ENCODE measurements around the gene CD37.
"Not testable (repeated sequence)": the region's sequence is repeated elsewhere in the genome, so short reads cannot be mapped to it uniquely, and the experiment has no call there.

The CD37 gene

DNA sequence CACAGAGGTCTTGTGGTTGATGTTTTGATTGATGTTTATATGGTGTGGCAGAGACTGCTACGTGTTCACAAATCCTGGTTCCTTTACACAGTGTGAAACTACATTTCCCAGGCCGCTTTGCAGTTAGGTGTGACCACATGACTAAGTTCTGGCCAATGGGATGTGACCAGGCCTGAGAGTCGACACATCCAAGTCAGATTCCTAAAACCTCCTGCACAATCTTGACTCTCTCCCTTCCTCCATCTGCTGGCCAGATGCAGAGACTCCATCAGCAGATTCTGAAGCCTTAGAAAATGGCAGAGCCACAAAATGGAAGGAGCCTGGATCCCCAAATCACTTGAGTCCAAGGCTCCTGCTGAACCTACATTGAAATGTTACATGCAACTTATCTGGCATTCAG lies 12.6 kb downstream of the CD37 start:
- no peak for DNase-seq (ENCODE audit: low spot score)

DNA sequence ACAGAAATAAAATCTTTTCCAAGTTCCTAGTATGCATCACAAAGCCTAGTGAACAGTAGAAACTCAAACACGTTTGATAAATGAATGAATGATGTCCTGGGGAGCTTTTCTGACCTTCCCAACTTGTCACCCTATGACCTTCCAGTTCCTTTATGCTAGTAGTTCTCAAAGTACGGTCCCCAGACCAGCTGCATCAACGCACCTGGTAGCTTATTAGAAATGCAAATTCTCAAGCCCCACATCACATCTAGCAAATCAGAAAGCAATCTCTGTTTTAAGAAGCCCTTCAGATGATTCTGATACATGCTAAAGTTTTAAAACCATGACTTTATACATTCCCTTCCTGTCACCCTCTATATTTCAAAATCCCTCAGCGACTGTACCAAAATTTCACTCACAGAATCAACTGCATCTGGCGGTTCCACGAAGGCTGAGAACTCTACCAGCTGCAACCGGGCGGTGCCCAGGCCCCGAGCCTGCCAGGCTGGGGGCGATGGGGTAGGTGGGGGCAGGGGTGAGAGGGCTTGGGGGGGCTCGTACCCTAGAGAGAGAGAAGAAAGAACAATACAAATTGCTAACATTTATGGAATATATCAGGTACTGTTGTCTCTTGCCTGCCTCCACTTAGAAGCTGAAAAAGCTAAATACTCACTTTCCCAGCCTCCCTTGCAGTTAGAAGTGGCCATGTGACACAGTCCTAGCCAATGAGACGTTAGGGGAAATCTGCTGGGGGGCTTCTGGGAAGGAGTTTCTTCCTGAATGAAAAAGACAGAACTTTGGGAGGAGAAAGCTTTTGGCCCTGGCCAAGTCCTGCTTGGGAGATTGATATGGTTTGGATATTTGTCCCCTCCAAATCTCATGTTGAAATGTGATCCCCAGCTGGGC lies 13.3 kb downstream of the CD37 start:
- DNase-seq (ENCODE audit: low spot score), result no peak

DNA sequence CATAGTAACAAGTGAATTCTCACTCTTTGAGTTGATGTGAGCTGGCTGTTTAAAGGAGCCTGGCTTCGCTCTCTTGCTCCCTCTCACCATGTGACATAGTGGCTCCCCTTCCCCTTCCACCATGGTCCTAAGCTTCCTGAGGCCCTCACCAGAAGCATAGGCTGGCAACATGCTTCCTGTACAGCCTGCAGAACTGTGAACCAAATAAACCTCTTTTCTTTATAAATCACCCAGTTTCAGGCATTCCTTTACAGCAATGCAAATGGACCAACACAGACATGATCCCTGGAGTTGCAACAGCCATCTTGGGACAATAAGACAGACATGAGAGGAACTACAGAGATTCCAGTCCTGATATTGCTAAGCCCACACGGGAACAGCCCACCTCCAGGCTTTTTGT lies 14.4 kb downstream of the CD37 start:
- no peak for DNase-seq (ENCODE audit: low spot score)

DNA sequence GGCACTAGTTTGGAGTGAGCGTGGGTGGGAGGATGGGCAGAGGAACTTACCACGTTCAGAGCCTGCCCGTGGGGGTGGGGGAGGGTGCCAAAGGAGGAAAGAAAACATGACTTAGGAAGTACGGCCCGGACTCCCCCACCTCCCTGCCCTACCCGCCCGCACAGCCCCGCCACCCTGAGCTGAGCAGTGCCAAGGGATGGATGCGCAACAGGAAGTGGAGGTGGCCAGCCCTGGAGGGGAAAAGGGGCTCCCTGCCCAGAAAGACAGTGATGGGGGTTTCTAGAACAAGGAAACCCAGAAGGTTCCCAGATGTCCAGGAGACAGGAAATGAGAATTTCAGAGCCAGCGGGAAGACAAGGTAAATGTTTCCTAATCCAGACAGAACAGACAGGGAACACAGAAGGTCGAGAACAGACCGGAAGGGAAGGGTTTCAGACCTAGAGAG lies 20.7 kb downstream of the CD37 start:
- DNase-seq (ENCODE audit: low spot score), result no peak

DNA sequence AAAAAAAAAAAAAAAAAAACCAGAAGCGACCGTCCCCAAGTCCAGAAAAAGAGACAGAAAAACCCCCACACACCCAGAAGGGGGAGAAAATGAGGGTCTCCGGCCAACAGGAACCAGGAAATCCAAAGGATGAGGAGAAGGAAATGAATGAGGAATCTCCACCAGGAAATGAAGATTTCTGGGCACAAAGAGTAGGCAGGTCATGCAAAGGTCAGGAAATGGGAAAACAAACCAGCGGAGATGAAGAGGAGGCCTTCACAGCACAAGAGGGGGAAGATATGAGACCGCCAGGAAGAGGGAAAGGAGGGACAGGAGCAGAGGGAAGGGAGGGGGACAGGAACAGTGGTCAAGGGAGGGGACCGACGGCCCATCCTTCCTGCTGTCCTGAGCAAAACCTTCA lies 21.2 kb downstream of the CD37 start:
- no peak for DNase-seq (ENCODE audit: low spot score)

DNA sequence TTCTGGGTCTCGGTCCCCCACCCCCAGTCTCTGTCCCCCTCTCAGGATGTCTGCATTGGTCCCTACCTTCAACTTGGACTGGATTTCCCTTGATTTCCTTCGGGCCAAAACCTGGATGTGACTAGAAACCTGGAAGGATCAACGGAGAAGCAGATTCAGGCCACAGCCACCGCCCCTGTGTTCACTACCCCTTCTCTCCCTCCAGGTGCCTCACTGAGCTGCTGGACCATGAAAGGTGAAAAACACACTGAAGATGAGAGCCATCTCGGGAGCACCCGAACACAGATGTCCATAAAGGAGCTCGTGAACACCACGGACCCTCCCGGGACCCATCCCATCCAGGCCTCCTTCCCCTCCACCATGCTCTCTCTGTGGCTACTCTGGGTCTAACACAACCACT lies 22.0 kb downstream of the CD37 start:
- DNase-seq (ENCODE audit: low spot score), result no peak

DNA sequence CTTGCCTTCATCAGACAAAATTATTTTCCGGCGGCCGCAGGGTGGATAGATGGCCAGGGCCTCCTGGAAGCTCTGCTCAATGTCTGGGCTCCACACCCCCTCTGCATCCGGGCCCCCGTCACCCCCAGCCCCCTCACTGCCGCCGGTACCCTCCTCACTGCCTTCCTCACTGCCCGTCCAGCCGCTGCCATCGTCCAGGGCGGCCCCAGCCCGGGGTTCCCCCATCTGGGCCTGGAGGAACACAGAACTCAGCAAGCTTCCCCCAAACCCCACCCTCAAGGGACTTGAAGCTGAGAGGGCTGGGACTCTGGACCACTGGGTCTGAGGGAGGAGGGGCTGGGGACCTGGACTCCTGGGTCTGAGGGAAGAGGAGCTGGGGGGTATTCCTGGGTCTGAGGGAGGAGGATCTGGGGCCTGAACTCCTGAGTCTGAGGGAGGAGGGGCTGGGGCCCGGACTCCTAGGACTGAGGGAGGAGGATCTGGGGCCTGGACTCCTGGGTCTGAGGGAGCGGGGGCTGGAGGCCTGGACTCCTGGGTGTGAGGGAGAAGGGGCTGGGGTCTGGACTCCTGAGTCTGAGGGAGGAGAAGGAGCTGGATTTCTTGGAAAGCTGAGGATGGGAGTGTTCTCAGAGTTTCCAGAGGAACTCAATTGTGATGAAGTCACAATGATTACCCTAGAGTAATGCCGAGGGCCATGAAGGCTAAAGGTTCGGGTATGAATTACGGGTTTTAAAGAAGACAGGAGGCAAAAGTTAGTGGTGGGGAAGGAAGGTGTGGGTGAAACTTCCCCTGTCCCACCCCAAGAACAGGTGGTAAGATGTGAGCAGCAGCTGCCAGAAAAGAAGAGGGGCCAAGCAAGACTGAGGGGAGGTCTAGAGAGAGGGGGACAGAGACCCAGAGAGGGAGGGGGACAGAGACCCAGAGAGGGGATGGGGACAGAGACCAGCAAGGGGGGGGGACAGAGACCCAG lies 24.9 kb downstream of the CD37 start:
- DNase-seq (ENCODE audit: low spot score), result no peak

DNA sequence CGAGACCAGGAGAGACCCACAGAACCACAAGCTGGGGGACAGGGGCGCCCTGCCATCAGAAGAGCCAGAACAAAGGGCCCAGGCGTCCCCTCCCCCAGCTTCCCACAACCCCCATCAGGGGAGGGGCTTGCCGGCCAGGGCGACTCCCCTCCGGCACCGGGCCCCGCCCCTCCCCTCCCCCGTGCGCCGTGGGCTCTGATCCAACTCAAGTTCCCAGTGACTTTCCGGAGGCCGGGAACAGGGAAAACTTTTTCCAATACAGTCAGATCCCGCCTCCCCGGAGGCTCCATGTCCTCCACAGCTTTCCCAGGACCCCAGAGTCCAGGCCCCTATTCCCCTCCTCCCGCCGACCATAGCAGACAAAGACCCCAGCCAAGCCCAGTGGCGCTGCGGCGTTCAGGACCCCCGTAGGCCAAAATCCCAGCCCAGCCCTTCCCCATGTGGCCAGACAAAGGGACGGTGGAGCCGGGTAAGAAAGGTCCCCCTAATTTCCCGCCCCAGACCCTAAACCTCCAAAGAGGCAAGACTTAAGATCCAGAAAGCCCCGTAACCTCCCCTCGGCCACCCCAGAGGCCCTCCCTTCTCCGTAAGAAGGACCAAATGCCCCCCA lies 26.3 kb downstream of the CD37 start:
- no peak for DNase-seq (ENCODE audit: low spot score)

DNA sequence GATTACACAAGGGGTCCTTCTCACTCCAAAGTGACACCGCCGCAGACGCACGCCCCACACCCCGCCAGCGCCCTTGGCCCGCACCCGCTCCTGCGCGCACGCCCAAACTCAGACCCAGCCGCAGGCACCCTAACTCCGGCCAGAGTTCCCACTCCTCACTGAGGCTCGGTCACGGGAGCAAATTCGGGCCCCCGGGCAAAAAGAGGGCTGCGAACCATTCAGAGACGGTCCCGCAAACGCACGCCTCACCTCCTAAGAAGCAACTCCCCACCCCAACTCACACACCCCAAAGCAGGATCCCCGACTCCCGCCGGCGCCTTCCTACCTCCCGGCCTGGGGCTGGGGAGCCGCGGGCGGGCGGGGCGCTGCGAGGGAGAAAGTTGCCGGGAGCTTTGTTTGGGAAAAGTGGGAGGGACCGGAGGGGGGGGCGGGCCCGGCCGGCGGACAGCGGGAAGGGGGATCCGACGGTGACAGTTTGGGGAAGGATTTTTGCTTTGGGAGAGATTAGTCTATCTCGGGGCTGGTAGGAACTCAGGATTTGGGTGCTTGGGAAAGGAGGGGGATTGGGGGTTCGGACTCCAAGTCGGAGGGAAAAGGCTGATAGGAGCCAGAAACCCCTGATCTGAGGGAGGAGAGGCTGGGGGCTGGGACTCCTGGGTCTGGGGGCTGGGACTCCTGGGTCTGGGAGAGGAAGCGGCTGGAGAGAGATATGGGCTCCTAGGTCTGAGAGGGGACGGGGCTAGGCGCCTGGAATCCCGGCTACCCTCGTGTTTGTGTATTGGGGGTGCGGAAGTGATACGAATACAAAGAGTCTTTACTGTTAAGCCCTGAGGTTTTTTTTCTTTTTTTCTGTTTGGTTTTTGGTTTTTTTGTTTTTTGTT lies 27.1 kb downstream of the CD37 start, which contains the start of gene TEAD2:
Gene TEAD2 (minus strand): TSS at position 369 of the 881 bp plus-strand sequence. CDS start 2,341 bp downstream, outside the sequence.
- no peak for DNase-seq (ENCODE audit: low spot score)

DNA sequence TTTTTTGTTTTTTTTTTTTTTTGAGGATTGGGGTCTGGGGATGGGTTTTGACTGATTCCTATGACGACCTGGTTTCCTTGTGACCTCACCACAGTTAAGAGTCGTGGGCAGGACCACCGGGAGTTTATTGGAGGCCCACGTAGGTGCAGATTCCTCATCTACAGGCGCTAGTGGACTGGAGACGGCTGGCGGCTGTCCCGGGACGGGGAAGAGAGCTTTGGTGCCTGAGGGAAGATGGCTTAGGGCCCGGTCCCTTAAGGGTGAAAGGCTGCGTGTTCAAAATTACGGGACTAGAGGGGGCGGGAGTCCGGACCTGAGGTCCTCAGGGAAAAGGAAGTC lies 27.7 kb downstream of the CD37 start:
- DNase-seq (ENCODE audit: low spot score), result no peak

DNA sequence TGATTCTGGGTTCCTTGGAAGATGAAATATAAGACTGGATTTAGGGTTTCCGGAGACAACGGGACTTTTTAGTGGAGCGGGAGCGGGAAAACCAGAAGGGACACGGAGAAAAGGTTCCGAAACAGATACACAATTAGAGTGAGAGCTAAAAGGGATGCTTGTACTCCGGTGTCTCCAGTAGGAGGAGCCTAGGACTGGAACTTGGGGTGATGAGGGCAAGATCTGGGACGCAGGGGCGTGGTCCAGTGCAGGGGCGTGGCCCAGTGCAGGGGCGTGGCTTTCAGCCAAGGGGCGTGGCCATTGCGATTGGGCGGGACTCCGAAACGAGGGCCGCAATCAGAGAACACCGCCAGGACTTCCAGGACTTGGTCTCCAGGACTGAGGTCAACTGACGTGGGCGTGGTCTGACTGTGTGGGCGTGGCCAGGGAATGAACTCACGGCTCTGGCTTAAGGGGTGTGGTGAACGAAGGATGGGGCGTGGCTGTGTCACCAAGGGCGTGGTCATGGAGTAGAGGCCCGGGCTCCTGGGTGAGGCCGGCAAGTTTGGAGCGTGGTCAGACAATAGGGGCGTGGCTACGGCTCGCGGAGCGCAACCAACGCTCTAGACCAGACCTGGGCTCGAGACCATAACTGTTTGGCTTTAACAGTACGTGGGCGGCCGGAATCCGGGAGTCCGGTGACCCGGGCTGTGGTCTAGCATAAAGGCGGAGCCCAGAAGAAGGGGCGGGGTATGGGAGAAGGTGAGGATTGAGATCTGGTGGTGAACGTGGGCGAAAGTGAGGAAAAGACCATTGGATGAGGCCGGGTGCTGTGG lies 28.3 kb downstream of the CD37 start, which contains the start of gene DKKL1:
Gene DKKL1 (plus strand): TSS at position 610 of the 815 bp plus-strand sequence. CDS start 122 bp downstream, at position 732.
- DNase-seq (ENCODE audit: low spot score), result peak; percentile 24

DNA sequence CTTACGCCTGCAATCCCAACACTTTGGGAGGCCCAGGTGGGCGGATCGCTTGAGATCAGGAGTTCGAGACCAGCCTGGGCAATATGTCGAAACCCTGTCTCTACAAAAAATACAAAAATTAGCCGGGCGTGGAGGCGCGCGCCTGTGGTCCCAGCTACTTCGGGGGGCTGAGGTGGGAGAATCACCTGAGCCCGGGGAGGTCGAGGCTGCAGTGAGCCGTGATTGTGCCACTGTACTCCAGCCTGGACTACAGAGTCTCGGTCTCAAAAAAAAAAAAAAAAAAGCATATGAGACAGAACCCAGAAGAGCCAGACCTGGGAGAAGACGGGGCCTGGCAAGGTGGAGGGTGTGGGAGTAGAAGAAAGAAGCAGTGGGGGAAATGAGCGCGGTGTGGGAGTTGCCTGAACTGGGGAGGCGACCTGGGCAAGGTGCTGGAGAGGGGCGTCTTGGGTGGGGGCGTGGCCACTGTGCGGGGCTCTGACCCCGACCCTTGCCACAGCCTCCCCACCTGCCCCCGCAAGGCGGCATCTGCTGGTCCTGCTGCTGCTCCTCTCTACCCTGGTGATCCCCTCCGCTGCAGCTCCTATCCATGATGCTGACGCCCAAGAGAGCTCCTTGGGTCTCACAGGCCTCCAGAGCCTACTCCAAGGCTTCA lies 29.0 kb downstream of the CD37 start:
- DNase-seq (ENCODE audit: low spot score), result no peak

DNA sequence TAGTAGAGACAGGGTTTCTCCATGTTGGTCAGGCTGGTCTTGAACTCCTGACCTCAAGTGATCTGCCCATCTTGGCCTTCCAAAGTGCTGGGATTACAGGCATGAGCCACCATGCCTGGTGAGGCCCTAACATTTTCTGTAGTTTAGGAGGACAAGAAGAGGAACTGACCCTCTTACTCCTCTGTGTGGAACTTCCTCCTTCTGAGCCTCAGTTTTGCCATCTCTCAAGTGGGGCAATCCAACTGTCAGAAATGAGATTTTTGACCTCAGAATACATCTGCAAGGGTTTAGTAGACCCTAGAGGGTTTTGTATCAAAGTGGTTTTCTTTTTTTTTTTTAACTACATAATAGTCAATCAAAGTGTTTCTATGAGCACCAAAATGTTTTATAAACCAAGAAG lies 30.9 kb downstream of the CD37 start:
- no peak for DNase-seq (ENCODE audit: low spot score)

DNA sequence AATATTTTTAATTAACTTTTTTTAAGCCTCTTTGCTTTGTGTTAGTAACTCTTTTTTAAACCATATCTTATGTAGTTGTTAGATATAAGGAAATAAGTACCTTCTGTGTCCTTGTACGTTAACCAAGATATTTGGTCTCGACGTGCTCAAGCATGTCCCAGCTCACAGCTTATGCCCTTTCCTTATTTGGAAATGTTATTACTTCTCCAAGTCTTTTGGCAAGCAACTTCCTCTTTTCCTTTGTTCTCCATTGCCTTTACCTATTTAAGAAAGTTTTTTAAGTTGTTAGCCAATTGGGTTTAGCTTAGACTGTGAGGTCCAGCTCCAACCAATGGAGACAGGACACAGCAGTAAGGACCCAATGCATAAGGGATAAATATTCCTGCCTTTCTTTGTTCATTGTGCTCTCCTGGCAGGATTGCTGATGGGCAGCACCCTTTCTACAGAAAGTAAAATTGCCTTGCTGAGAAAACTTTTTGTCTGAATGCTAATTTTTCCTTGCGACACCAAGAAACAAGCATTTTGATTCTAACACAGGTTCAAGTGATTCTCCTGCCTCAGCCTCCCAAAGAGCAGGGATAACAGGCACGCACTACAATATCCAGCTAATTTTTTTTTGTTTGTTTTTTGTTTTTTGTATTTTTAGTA lies 33.6 kb downstream of the CD37 start:
- DNase-seq (ENCODE audit: low spot score), result no peak

DNA sequence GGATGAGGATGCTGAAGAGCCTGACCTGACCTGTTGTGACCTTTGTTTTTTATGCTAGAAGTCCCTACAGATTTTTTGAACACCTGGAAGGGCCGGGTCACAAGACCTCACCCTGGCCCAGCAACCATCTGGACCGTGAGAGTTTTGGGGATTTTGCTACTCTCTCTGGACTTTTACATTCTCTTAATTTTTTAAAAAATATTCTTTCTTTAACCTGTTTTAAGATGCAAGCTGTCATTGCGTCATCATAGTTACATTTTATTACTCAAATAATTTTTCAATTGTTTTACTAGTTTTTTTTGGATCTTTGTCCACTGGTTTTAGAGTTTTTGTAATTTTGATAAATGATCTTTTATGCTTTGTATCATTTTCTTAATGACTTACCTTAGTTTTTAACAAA lies 36.0 kb downstream of the CD37 start:
- no peak for DNase-seq (ENCODE audit: low spot score)

DNA sequence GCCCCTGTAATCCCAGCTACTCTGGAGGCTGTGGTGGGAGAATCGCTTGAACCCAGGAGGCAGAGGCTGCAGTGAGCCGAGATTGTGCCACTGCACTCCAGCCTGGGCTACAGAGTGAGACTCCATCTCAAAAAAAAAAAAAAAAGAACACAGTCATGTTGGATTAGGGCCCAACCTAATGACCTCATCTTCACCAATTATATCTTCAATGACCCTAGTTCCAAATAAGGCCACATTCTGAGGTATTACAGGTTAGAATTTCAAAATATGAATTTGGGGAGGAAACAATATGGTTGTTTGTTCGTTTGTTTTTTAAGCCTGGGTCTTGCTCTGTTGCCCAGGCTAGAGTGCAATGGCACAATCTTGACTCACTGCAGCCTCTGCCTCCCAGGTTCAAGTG lies 38.0 kb downstream of the CD37 start:
- not testable (repeated sequence) for DNase-seq (ENCODE audit: low spot score)

DNA sequence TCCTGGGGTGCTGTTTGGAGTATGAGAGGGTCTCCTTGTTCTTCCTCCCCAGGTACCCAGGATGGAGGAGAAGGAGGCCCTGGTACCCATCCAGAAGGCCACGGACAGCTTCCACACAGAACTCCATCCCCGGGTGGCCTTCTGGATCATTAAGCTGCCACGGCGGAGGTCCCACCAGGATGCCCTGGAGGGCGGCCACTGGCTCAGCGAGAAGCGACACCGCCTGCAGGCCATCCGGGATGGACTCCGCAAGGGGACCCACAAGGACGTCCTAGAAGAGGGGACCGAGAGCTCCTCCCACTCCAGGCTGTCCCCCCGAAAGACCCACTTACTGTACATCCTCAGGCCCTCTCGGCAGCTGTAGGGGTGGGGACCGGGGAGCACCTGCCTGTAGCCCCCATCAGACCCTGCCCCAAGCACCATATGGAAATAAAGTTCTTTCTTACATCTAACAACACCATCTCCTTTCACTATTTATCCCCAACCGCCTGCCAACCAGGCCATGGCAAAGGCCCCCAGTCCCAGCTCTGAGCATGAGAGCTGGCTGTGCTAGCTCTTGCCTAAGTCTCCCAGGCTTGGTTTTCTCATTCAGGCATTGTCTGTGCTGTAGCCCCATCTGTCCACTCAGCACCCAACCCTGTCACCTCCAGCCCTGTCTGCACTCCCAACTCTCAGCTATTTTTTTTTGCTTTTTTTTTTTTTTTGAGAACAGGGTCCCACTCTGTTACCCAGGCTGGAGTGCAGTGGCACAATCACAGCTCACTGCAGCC lies 39.6 kb downstream of the CD37 start:
- no peak for DNase-seq (ENCODE audit: low spot score)

DNA sequence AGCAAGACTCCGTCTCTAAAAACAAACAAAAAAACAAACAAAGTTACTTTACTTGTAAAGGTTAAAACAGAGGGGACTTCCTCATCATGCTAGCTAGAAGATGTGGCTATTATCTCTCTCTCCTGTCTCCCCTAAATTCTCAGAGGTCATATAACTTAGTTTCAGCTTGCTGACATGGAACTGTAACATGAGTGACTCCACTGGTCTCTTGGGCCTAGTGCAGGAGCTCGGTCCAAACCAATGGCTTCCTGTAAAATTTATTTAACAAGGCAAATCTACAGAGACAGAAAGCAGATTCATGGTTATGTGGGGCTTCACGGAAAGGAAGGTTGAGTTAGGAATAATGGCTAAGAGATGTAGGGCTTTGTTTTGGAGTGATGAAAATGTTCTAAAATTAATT lies 43.3 kb downstream of the CD37 start:
- no peak for DNase-seq (ENCODE audit: low spot score)

DNA sequence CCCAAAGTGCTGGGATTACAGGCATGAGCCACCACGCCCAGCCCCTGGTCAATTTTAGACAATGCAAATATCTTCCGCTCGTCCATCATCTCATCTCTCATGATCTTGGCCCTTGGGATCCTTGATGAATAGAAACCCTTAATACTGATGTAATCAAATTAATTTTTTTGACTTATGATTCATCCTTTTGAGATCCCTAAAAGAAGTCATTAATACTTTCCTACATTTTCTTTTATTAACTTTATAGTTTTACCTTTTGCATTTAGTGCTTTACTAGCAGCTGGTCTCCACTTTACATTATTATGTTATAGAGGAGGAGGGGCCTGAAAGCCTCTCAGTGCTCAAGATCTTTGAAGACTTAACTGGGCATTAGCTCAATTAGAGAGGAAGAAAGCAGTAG lies 45.2 kb downstream of the CD37 start:
- DNase-seq (ENCODE audit: low spot score), result no peak

Data from putamen (tissue), 1 donor.